Measurements from ENCODE around the gene TTLL3. TPM values are rescaled to one million over a fixed set of nuclear protein-coding genes. Genes with fewer than 3 reads are reported as not detected.

The TTLL3 gene
- total and polyA plus RNA-seq, 12 donors, result 10.1 to 214 (median 45.5) TPM

- no peaks in the 10 kb centered on the region for H3K9me3 ChIP-seq (replicated peaks in 1 of 3)
- no peak overlapping the region for H3K4me3 ChIP-seq
- H3K27ac ChIP-seq, result peak overlapping the region in 3 of 5 donors; percentile 67 to 77 (median 73)
- peaks cover 0 to 60% of the 10 kb centered on the region in 2 donors for H3K36me3 ChIP-seq (replicated peaks in 1 of 2)
- peak in 6 of 7 donors; percentile 76 to 86 (median 81) for DNase-seq
- intact Hi-C loops (cut with DNase I), result no loop called here
- 40 to 48% (median 44%) methylated on average over 7 of the region's 7 CpGs for WGBS, 4 donors
- peaks cover 57 to 65% of the 10 kb centered on the region in 2 donors for H3K4me1 ChIP-seq (replicated peaks in 1 of 2)
- H3K27me3 ChIP-seq, result no peaks in the 10 kb centered on the region
- TF ChIP-seq CTCF (IDR thresholded peaks at IDR 0.05) (no peak), POLR2A (IDR thresholded peaks at IDR 0.05) (peak in 1 of 2 donors; percentile 49)
Observed at GRCh38 chr3:9785602-9786001, 24.5 kb upstream of the TTLL3 start.

GRCh38 chr3:9786209-9786739 is 23.8 kb upstream of the TTLL3 start:
- H3K9me3 ChIP-seq (replicated peaks in 1 of 3), result no peaks in the 10 kb centered on the region
- no peak for DNase-seq
- intact Hi-C loops (cut with DNase I), result no loop called here
- no peaks in the 10 kb centered on the region for H3K27me3 ChIP-seq
- 53 to 86% (median 66%) methylated on average over 7 of the region's 7 CpGs for WGBS, 4 donors
- H3K4me1 ChIP-seq (replicated peaks in 1 of 2), result peaks cover 52 to 65% of the 10 kb centered on the region in 2 donors
- H3K36me3 ChIP-seq (replicated peaks in 1 of 2), result peaks cover 0 to 60% of the 10 kb centered on the region in 2 donors
- TF ChIP-seq CTCF (IDR thresholded peaks at IDR 0.05) (no peak), POLR2A (IDR thresholded peaks at IDR 0.05) (no peak)
- peak overlapping the region in 4 of 5 donors; percentile 57 to 77 (median 70) for H3K27ac ChIP-seq
- no peak overlapping the region for H3K4me3 ChIP-seq

GRCh38 chr3:9786825-9787669 is 23.0 kb upstream of the TTLL3 start:
- peaks cover 51 to 65% of the 10 kb centered on the region in 2 donors for H3K4me1 ChIP-seq (replicated peaks in 1 of 2)
- TF ChIP-seq POLR2A (IDR thresholded peaks at IDR 0.05) (no peak), CTCF (IDR thresholded peaks at IDR 0.05) (peak in 1 of 6 experiments; percentile 23)
- H3K36me3 ChIP-seq (replicated peaks in 1 of 2), result peaks cover 0 to 56% of the 10 kb centered on the region in 2 donors
- H3K9me3 ChIP-seq (replicated peaks in 1 of 3), result no peaks in the 10 kb centered on the region
- H3K4me3 ChIP-seq, result no peak overlapping the region
- no peaks in the 10 kb centered on the region for H3K27me3 ChIP-seq
- 70 to 73% (median 71%) methylated on average over 13 of the region's 13 CpGs for WGBS, 4 donors
- intact Hi-C loops (cut with DNase I), result no loop called here
- no peak for DNase-seq
- H3K27ac ChIP-seq, result peak overlapping the region; percentile 24 to 77 (median 66)

- Histone ChIP-seq H3K4me3 (no peak overlapping the region), H3K4me1 (replicated peaks in 1 of 2) (peaks cover 46 to 58% of the 10 kb centered on the region in 2 donors), H3K27me3 (no peaks in the 10 kb centered on the region), H3K9me3 (replicated peaks in 1 of 3) (no peaks in the 10 kb centered on the region), H3K36me3 (replicated peaks in 1 of 2) (peaks cover 0 to 51% of the 10 kb centered on the region in 2 donors), H3K27ac (peak overlapping the region; percentile 24 to 77 (median 66))
- peak in 6 of 7 donors; percentile 54 to 77 (median 72) for DNase-seq
- TF ChIP-seq POLR2A (IDR thresholded peaks at IDR 0.05) (peak in 1 of 2 donors; percentile 81), CTCF (IDR thresholded peaks at IDR 0.05) (no peak)
- 46 to 53% (median 49%) methylated on average over 6 of the region's 6 CpGs for WGBS, 4 donors
- intact Hi-C loops (cut with DNase I), result no loop called here
Observed at GRCh38 chr3:9787714-9788113, 22.3 kb upstream of the TTLL3 start.
